ENCODE data around the gene CNTNAP5. TPM values are rescaled to one million over a fixed set of nuclear protein-coding genes. Genes with fewer than 3 reads are reported as not detected.

Gene CNTNAP5
- total RNA-seq, 4 donors from 2014 or later: 0.20 to 1.4 (median 0.68) TPM; not detected in 1

GRCh38 chr2:124316133-124316532 lies 291.0 kb downstream of the CNTNAP5 start:
- TF ChIP-seq CTCF (IDR thresholded peaks at IDR 0.05) (no peak), POLR2A (IDR thresholded peaks at IDR 0.05) (no peak), POLR2AphosphoS5 (IDR thresholded peaks at IDR 0.05) (no peak), EP300 (IDR thresholded peaks at IDR 0.05; ENCODE audit: low read depth) (no peak)
- intact Hi-C loops (cut with DNase I; ENCODE audit: low total_unique reads): no loop called here
- DNase-seq: no peak
- Histone ChIP-seq H3K36me3 (no peaks in the 10 kb centered on the region), H3K4me1 (peaks cover 0 to 4% (median 0%) of the 10 kb centered on the region in 4 donors), H3K27ac (no peak overlapping the region), H3K4me3 (no peak overlapping the region), H3K9me3 (no peaks in the 10 kb centered on the region), H3K27me3 (no peaks in the 10 kb centered on the region)
- WGBS, 2 donors (ENCODE audit: low coverage in 1 of 2): 80 to 83% methylated on average over 1 to 3 of the region's 3 CpGs
- in situ Hi-C loops (cut with MboI; ENCODE audit: low pct_ligation_motif_present in 1 of 4, low pct_unique_long_range_greater_than_20kb in 1 of 4, low sequenced_read_pairs in 3 of 4): no loop called here

GRCh38 chr2:124316881-124317605 lies 292.0 kb downstream of the CNTNAP5 start:
- Histone ChIP-seq H3K27ac (no peak overlapping the region), H3K4me3 (no peak overlapping the region), H3K27me3 (no peaks in the 10 kb centered on the region), H3K9me3 (no peaks in the 10 kb centered on the region), H3K36me3 (no peaks in the 10 kb centered on the region), H3K4me1 (peaks cover 0 to 4% (median 0%) of the 10 kb centered on the region in 4 donors)
- WGBS, 2 donors (ENCODE audit: low coverage in 1 of 2): 37 to 53% methylated on average over 3 to 5 of the region's 5 CpGs
- DNase-seq: no peak
- in situ Hi-C loops (cut with MboI; ENCODE audit: low pct_ligation_motif_present in 1 of 4, low pct_unique_long_range_greater_than_20kb in 1 of 4, low sequenced_read_pairs in 3 of 4): no loop called here
- intact Hi-C loops (cut with DNase I; ENCODE audit: low total_unique reads): no loop called here
- TF ChIP-seq EP300 (IDR thresholded peaks at IDR 0.05; ENCODE audit: low read depth) (no peak), POLR2AphosphoS5 (IDR thresholded peaks at IDR 0.05) (no peak), CTCF (IDR thresholded peaks at IDR 0.05) (no peak), POLR2A (IDR thresholded peaks at IDR 0.05) (no peak)

- Histone ChIP-seq H3K36me3 (no peaks in the 10 kb centered on the region), H3K4me1 (peaks cover 0 to 4% (median 0%) of the 10 kb centered on the region in 4 donors), H3K27ac (no peak overlapping the region), H3K27me3 (no peaks in the 10 kb centered on the region), H3K9me3 (no peaks in the 10 kb centered on the region), H3K4me3 (no peak overlapping the region)
- WGBS, 2 donors (ENCODE audit: low coverage in 1 of 2): 54% methylated on average over 1 of the region's 1 CpG; no CpG with 5 or more reads in 1 of the 2 donors
- intact Hi-C loops (cut with DNase I; ENCODE audit: low total_unique reads): no loop called here
- in situ Hi-C loops (cut with MboI; ENCODE audit: low pct_ligation_motif_present in 1 of 4, low pct_unique_long_range_greater_than_20kb in 1 of 4, low sequenced_read_pairs in 3 of 4): no loop called here
- DNase-seq: no peak
- TF ChIP-seq CTCF (IDR thresholded peaks at IDR 0.05) (no peak), POLR2A (IDR thresholded peaks at IDR 0.05) (no peak), EP300 (IDR thresholded peaks at IDR 0.05; ENCODE audit: low read depth) (no peak), POLR2AphosphoS5 (IDR thresholded peaks at IDR 0.05) (no peak)
Measured at GRCh38 chr2:124317628-124318027, 292.5 kb downstream of the CNTNAP5 start.

GRCh38 chr2:124318913-124319312 lies 293.8 kb downstream of the CNTNAP5 start:
- no peak for TF ChIP-seq POLR2AphosphoS5 (IDR thresholded peaks at IDR 0.05)
- no peak for TF ChIP-seq EP300 (IDR thresholded peaks at IDR 0.05; ENCODE audit: low read depth)
- TF ChIP-seq POLR2A (IDR thresholded peaks at IDR 0.05): no peak
- TF ChIP-seq CTCF (IDR thresholded peaks at IDR 0.05): no peak
- Histone ChIP-seq H3K27me3 (no peaks in the 10 kb centered on the region), H3K4me1 (peaks cover 0 to 4% (median 0%) of the 10 kb centered on the region in 4 donors), H3K27ac (no peak overlapping the region), H3K4me3 (no peak overlapping the region), H3K9me3 (no peaks in the 10 kb centered on the region), H3K36me3 (no peaks in the 10 kb centered on the region)
- in situ Hi-C loops (cut with MboI; ENCODE audit: low pct_ligation_motif_present in 1 of 4, low pct_unique_long_range_greater_than_20kb in 1 of 4, low sequenced_read_pairs in 3 of 4): no loop called here
- 63 to 100% methylated on average over 1 to 2 of the region's 2 CpGs for WGBS, 2 donors (ENCODE audit: low coverage in 1 of 2)
- intact Hi-C loops (cut with DNase I; ENCODE audit: low total_unique reads): no loop called here
- DNase-seq: no peak
